Esophagus squamous epithelium (tissue), 5 donors: Measurements from ENCODE around the gene IQCH. TPM values are rescaled to one million over a fixed set of nuclear protein-coding genes. Genes with fewer than 3 reads are reported as not detected.
"Not testable (repeated sequence)": the region's sequence is repeated elsewhere in the genome, so short reads cannot be mapped to it uniquely, and the experiment has no call there.

Experiments
- DNase-seq: peaks from one replicate; lab custom pipeline; 2025; lab: John Stamatoyannopoulos, UW
- H3K27ac ChIP-seq, 4 donors: fragments of 200-600 bp; sonication (generic); one replicate each; pipeline ENCODE4 v1.5.1; 2016 to 2019; ENCODE audit warnings: mild to moderate bottlenecking in 1 of 4
- H3K27me3 ChIP-seq, 4 donors: fragments of 200-600 bp; sonication (generic); 1 replicate in 3 of 4; 2 replicates in 1 of 4; pipeline versions ENCODE4 v1.5.1 to v1.6.0; 2017 to 2021; ENCODE audit warnings: antibody characterized with exemption in 1 of 4
- H3K36me3 ChIP-seq, 3 donors: fragments of 200-600 bp; sonication (generic); one replicate each; pipeline ENCODE4 v1.5.1; 2016 to 2019
- H3K4me1 ChIP-seq, 3 donors: fragments of 200-600 bp; sonication (generic); one replicate each; pipeline ENCODE4 v1.5.1; 2017 to 2019
- H3K4me3 ChIP-seq, 4 donors: fragments of 200-600 bp; sonication (generic); 1 replicate in 3 of 4; 2 replicates in 1 of 4; pipeline ENCODE4 v1.5.1; 2016 to 2019; ENCODE audit warnings: mild to moderate bottlenecking in 2 of 4, moderate library complexity in 1 of 4
- H3K9me3 ChIP-seq, 3 donors: fragments of 200-600 bp; sonication (generic); one replicate each; pipeline ENCODE4 v1.5.1; 2016 to 2019
- CTCF ChIP-seq, 6 experiments: fragments of 450-650 bp in 4 of 6; fragments of 200-600 bp in 2 of 6; sonication (generic) in 2 of 6; IDR thresholded peaks; one replicate each; pipeline ENCODE4 v1.5.1; 2016 to 2019; ENCODE audit warnings: antibody characterized with exemption in 6 of 6, mild to moderate bottlenecking in 4 of 6, moderate library complexity in 4 of 6
- POLR2A ChIP-seq, 4 donors: fragments of 450-650 bp; IDR thresholded peaks; one replicate each; pipeline ENCODE4 v1.6.1; 2017; ENCODE audit warnings: antibody characterized with exemption in 4 of 4, mild to moderate bottlenecking in 4 of 4, moderate library complexity in 3 of 4
- WGBS, 2 donors: methylation state at CpG; one replicate each; pipeline ENCODE4 v1.1.5; 2018; 5-methylcytosine and 5-hydroxymethylcytosine counted together
- intact Hi-C: fragments of 100-400 bp; cut with DNase I; formaldehyde crosslinking; loops from one replicate; pipeline ENCODE4 v1.15.0; 2022
- total RNA-seq, 4 donors: library from RNA; depleted of rRNA; stranded (reverse); fragments of >200 nt; gene quantifications; one replicate each; pipeline ENCODE4 v1.1.0, GENCODE V29; 2016
- donor health status: DM: yes; HTN: yes; CAD: no.

Gene IQCH
- total RNA-seq, 4 donors from 2014 or later = 1.9 to 3.1 (median 3.0) TPM; not detected in 1

- DNase-seq = no peak
- 10 to 27% methylated on average over 3 of the region's 3 CpGs for WGBS, 2 donors
- TF ChIP-seq CTCF (IDR thresholded peaks at IDR 0.05) = no peak
- no peak for TF ChIP-seq POLR2A (IDR thresholded peaks at IDR 0.05)
- H3K9me3 ChIP-seq = no peaks in the 10 kb centered on the region
- H3K4me1 ChIP-seq = peaks cover 4 to 39% (median 18%) of the 10 kb centered on the region in 3 donors
- intact Hi-C loops = no loop called here
- H3K27me3 ChIP-seq = no peaks in the 10 kb centered on the region
- peaks cover 0 to 17% (median 0%) of the 10 kb centered on the region in 3 donors for H3K36me3 ChIP-seq
- peak overlapping the region in 1 of 4 donors; percentile 16 for H3K27ac ChIP-seq
- no peak overlapping the region for H3K4me3 ChIP-seq
These were observed 11.9 kb upstream of the IQCH start for GRCh38 chr15:67242708-67243111.

- intact Hi-C loops = no loop called here
- no peaks in the 10 kb centered on the region for H3K27me3 ChIP-seq
- 85 to 87% methylated on average over 3 of the region's 3 CpGs for WGBS, 2 donors
- peaks cover 4 to 32% (median 10%) of the 10 kb centered on the region in 3 donors for H3K4me1 ChIP-seq
- TF ChIP-seq CTCF (IDR thresholded peaks at IDR 0.05) (no peak), POLR2A (IDR thresholded peaks at IDR 0.05) (no peak)
- H3K27ac ChIP-seq = no peak overlapping the region
- DNase-seq = no peak
- no peak overlapping the region for H3K4me3 ChIP-seq
- no peaks in the 10 kb centered on the region for H3K9me3 ChIP-seq
- peaks cover 0 to 17% (median 0%) of the 10 kb centered on the region in 3 donors for H3K36me3 ChIP-seq
These were observed 9.6 kb upstream of the IQCH start for GRCh38 chr15:67244971-67245478.

- Histone ChIP-seq H3K36me3 (peaks cover 0 to 17% (median 0%) of the 10 kb centered on the region in 3 donors), H3K4me1 (peaks cover 4 to 16% (median 8%) of the 10 kb centered on the region in 3 donors)
- H3K27me3 ChIP-seq, H3K27ac ChIP-seq, DNase-seq, H3K9me3 ChIP-seq, intact Hi-C loops, H3K4me3 ChIP-seq: not testable (repeated sequence)
- 99 to 100% methylated on average over 5 of the region's 5 CpGs for WGBS, 2 donors
These were observed 8.0 kb upstream of the IQCH start for GRCh38 chr15:67246606-67247005.

GRCh38 chr15:67248011-67248505 is 6.5 kb upstream of the IQCH start:
- H3K4me1 ChIP-seq = peaks cover 3 to 19% (median 8%) of the 10 kb centered on the region in 3 donors
- H3K27ac ChIP-seq = no peak overlapping the region
- intact Hi-C loops = no loop called here
- no peaks in the 10 kb centered on the region for H3K27me3 ChIP-seq
- H3K9me3 ChIP-seq = no peaks in the 10 kb centered on the region
- TF ChIP-seq POLR2A (IDR thresholded peaks at IDR 0.05) (no peak), CTCF (IDR thresholded peaks at IDR 0.05) (no peak)
- no peak overlapping the region for H3K4me3 ChIP-seq
- H3K36me3 ChIP-seq = peaks cover 0 to 17% (median 0%) of the 10 kb centered on the region in 3 donors
- DNase-seq = no peak

- no peak for DNase-seq
- intact Hi-C loops = no loop called here
- Histone ChIP-seq H3K9me3 (no peaks in the 10 kb centered on the region), H3K36me3 (peaks cover 0 to 17% (median 0%) of the 10 kb centered on the region in 3 donors), H3K4me1 (peaks cover 12 to 23% (median 13%) of the 10 kb centered on the region in 3 donors), H3K27me3 (no peaks in the 10 kb centered on the region), H3K4me3 (no peak overlapping the region), H3K27ac (no peak overlapping the region)
- TF ChIP-seq POLR2A (IDR thresholded peaks at IDR 0.05) = no peak
- TF ChIP-seq CTCF (IDR thresholded peaks at IDR 0.05) = no peak
These were observed 4.8 kb upstream of the IQCH start for GRCh38 chr15:67249830-67250229.
